HG02840 (cell line): ENCODE results near the gene MTO1.
"Not testable (repeated sequence)": the region's sequence is repeated elsewhere in the genome, so short reads cannot be mapped to it uniquely, and the experiment has no call there.

ENCODE experiments used
- ATAC-seq: cut with Tn5 transposase; IDR thresholded peaks from one replicate; pipeline ENCODE4 v1.9.1; 2021; ENCODE audit warnings: mild to moderate bottlenecking, moderate library complexity, moderate number of reproducible peaks; ENCODE audit not compliant: unreplicated experiment, low FRiP score

Gene MTO1, protein sequence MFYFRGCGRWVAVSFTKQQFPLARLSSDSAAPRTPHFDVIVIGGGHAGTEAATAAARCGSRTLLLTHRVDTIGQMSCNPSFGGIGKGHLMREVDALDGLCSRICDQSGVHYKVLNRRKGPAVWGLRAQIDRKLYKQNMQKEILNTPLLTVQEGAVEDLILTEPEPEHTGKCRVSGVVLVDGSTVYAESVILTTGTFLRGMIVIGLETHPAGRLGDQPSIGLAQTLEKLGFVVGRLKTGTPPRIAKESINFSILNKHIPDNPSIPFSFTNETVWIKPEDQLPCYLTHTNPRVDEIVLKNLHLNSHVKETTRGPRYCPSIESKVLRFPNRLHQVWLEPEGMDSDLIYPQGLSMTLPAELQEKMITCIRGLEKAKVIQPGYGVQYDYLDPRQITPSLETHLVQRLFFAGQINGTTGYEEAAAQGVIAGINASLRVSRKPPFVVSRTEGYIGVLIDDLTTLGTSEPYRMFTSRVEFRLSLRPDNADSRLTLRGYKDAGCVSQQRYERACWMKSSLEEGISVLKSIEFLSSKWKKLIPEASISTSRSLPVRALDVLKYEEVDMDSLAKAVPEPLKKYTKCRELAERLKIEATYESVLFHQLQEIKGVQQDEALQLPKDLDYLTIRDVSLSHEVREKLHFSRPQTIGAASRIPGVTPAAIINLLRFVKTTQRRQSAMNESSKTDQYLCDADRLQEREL

DNA sequence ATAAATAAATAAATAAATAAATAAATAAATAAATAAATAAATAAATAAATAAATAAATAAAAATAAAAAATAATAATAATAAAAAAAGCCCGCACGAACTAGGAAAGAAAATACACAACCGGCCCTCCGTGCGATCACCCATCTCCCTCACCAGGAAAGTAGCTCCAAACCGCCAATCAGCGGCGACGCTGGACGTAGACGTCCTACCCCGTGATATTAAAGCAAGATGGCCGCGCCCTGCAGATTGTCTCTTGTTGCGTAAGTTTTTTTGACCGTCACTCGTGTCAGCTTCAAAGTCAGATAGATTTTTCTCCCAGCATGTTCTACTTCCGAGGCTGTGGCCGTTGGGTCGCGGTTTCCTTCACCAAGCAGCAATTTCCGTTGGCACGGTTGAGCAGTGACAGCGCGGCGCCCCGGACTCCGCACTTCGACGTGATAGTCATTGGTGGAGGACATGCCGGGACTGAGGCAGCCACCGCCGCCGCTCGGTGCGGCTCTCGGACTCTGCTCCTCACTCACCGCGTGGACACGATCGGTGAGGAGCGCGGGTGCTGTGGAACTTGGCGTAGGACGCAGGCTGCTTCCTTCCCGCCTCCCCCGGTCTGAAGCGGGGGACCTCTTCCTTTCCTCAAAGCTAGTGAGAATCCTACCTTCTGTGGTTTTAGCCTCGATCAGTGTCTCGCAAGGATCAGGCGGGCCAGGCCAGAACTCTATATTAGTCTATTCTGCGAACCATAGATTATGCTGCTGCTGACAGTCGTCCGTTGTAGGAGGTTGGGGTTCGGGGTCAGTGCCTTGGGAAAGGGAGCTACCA is at the start of gene MTO1:
Gene MTO1, plus strand, starts transcription at position 201 of the 814 bp plus-strand sequence. Its CDS starts 118 bp downstream, at position 319.
- ATAC-seq, result peak; percentile 95

DNA sequence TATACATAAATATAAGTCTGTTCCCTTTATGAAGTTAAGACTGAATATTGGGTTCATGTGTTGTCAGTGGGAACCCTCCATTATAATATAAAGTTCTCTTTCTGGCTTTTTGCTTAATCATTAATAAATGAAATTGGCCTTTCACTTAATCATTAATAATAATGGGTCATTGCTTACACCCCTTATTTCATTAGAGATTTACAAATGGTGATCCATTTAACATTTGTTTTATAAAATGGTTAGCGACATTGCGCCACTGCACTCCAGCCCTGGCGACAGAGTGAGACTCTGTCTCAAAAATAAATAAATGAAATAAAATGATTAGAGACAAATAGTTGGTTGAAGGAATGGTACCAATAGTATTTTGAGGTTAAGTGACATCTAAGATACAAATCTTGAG is 48.4 kb upstream of the MTO1 start:
- ATAC-seq, result no peak

DNA sequence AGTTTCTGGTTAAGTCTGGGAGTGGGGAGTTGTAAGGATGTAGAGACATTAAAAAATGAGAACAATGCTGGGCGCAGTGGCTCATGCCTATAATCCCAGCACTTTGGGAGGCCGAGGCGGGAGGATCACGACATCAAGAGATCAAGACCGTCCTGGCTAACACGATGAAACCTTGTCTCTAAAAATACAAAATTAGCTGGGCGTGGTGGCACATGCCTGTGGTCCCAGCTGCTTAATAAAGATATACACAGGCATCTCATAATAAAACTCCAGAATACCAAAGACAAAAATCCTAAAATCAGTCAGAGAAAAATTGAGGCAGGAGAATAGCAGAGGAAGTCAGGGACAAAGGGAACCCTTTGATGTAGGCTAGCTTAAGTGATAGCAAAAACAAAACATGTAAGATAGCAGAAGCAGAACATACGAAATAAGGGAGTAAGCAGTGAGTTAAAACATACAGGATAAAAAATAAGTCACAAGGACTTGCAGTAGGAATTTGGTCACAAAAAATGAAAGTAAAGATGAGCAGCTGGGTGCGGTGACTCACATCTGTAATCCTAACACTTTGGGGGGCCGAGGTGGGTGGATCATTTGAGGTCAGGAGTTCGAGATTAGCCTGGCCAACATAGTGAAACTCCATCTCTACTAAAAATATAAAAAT is 43.3 kb upstream of the MTO1 start:
- ATAC-seq, result no peak

DNA sequence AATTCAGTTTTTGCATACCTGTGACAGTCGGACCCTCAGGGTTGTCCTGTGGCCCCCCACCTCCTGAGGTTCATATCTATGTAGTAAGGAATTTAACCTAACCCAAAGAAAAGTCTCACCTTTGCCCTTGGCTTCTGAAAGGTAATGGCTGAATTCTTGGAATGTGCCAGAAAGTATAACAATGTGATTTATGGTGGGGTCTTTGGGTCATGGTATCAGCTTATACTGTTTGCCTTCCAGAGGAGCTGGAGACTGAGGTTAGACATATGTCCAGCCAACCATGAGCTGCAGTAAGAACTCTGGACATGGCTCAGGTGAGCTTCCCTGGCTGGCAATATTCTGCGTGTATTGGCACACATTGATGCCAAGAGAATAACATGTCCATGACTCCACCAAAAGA is 40.0 kb upstream of the MTO1 start:
- ATAC-seq, result no peak

DNA sequence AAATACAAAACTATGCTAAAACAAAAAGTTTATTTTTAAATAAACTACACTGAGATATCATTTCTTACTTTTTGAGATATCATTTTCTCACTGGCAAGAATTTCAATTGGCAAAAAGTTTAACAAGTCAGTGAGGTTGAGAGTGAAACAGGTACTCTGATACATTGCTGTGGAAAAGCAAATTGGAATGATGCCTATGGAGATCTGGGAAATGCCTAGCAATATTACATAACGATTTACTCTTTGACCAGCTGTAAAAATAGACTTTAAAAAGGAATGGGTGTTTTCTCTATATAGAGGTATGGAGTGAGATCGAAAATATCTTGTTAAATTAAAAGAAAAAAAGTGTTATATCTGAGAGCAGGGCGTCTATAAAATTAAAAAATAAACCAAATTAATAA is 26.3 kb upstream of the MTO1 start:
- no peak for ATAC-seq

DNA sequence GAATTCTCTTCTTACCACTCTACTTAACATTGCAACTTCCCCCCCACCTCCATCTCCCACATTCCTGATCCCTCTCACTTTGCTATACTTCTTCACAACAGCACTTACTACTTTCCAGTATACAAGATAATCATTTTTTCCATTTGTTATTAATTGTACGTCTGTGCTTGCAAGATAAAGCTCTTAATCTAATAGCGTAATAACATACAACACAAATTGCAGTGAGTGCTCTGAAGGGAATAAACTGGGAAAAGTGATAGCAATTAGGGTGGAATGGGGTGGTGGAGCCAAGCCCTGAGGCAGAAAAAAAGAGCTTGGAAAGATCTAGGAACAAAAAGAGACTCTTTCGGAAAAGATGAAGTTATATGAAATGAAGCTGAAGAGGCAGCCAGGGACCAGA is 18.0 kb upstream of the MTO1 start:
- no peak for ATAC-seq

DNA sequence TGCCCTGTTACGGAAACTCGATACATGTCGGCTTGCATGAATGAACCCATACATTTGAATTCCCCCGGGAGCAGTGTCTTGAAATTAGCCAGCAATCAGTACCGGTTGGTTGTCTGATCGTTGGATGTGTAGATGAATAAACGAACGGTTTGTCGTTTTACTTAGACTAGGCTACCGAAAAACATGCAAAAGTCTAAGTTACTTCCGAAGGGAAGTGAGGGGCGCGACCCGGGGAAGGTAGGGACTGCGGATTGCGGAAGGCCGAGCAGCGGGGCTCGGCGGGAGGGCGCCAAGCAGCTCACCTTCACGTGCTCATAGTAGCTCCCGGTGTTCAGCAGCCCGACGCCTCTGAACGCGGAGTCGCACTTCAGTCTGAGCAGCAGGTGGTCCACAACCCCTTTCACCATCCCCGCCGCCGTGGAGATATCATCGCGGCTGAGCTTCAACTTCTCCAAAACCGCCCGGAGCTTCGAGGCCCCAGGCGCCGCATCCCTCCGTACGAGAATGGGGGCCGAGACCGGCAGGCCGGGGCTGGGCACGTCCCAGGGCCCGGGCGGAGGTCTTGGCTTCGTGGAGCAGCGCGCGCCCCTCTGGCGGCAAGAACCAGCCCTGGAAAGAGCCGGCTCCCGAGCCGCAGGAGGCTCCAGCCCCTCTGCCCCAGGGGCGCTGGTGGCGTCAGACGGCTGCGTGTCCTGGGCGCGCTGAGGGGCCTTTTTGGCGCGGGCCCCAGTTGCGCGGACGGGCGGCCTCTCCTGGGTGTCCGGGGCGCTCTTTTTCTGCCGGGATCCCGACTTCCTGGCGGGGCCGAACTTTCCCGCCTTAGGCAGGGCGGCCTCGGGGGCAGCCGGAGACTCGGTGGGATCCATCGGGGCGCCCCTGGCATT is 10.1 kb upstream of the MTO1 start:
- ATAC-seq, result peak; percentile 59

DNA sequence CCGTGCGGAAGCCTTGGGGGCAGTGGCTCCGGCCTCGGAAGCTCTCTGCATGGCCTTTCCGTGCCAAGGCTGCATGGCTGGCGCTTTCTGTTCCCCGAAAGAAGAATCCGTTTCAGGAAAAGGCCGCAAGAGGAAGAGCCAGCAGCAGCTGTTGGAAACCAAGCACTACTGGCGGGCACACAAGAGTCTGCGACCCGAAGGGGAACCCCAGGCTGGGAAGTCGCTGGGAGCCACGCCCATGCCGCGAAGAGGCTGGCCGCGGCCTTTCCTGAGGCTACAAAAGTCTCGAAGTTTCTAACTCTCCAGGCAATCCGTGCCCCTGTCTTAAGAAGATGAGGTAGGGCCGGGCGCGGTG is 9.5 kb upstream of the MTO1 start, which contains the start of gene CGAS:
Gene CGAS, minus strand, starts transcription at position 191 of the 355 bp plus-strand sequence. Its CDS starts 116 bp downstream, at position 75.
- ATAC-seq, result peak; percentile 67

DNA sequence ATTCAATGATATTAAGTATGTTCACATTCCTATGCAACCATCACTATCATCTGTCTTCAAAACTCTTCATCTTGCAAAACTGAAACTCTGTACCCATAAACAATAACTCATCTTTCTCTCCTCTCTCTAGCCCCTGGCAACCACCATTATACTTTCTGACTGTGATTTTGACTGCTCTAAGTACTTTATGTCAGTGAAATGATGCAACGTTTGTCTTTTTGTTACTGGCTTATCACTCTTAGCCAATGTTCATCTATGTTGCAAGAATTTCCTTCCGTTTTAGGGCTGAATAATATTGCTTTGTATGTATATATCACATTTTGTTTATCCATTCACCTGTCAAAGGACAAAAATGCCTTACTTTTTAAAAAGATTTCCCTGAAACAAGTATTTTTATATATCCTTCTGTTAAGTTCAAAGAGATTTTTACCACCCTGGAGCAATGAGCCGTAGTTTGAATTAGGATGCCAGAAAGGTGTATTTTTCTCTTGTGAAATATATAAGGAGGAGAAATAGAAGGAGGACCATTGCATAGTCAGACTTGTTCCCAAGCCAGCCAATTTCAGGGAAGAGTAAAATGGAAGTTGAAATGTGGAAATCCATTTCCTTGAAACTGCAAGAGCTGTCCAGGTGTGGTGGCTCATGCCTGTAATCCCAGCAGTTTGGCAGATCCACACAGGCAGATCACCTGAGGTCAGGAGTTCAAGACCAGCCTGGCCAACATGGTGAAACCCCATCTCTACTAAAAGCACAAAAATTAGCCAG is 5.5 kb upstream of the MTO1 start:
- no peak for ATAC-seq

DNA sequence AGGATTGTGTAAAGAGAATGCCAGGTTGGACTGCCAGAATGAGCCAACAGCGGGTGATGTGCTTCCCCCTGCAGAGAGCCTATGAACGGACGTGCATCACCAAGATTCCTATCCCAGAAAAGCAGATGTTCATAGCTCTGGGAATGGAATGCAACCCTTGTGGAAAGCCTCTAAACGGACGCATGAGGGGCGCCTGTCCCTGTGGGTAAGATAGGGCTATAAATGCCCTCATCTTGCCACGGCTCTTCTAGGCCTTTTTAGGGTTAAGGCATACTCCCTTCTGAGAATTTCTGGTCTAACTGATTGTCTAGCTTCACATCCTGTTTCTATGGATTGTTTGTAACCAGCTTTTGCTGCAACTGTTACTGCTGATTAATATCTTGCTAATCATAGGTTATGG is 2.1 kb upstream of the MTO1 start:
- ATAC-seq, result not testable (repeated sequence)

DNA sequence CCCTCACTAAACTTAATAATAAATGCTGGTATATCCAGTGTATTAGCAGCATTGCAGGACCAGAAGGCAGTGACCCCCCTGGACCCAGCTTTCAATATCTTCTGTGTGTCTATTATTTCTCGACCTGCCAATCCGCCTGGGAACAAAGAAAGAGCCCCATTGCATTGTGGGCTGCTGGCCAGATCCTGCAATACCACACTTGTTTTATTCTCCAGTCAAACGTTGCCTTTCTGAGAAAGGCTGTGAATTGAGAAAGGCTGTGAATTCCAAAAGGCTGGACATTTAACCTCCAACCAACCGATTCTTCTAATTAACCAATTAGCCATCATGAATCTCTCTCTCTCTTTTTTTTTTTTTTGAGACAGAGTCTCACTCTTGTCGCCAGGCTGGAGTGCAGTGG is 1.5 kb upstream of the MTO1 start:
- ATAC-seq, result no peak

DNA sequence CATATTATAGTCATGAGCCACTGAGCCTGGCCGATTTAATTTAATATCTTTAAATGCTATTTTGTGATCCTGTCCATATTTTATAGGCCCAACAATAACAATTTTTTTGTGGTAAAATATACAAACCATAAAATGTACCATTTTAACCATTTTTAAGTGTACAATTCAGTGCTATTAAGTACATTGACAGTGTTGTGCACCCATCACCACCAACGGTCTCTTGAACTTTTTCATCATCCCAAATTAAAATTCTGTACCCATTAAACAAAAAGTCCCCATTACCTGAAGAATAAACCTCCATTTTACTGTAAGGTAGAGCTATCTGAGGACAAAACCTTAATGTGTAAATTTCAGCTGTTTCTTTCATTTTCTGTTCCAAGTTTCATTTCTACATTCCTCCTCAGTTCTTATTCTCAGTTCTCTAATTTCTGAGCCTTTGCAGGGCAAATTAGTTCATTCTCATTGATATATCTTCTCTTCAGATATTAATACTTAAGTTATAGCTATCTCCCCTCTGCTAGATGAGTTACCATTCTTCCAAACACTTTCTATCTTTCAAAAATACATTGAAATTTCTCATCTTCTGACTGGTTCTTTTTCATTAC is 10.3 kb downstream of the MTO1 start:
- peak; percentile 95 for ATAC-seq

DNA sequence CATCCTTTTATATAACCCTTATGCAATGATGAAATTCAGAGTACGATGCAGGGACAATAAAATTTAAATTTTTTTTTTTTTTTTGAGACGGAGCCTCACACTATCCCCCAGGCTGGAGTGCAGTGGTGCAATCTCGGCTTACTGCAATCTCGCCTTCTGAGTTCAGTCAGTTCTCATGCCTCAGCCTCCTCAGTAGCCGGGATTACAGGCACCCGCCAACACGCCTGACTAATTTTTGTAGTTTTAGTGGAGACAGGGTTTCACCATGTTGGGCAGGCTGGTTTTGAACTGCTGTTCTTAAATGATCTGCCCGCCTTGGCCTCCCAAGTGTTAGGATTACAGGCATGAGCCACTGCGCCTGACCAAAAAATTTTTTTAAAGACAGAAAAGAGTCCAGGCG is 15.2 kb downstream of the MTO1 start:
- no peak for ATAC-seq

DNA sequence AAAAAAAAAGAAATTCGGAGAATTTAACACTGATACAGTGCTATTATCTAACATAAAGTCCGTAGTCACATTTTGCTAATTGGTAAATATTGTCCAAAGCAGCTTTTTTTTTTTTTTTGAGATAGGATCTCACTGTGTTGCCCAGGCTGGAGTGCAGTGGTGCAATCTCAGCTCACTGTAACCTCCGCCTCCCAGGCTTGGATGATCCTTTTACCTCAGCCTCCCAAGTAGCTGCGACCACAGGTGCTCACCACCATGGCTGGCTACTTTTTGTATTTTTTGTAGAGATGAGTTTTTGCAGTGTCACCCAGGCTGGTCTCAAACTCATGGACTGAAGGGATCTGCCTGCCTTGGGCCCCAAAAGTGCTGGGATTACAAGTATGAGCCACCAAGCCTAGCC is 15.9 kb downstream of the MTO1 start:
- ATAC-seq, result no peak

DNA sequence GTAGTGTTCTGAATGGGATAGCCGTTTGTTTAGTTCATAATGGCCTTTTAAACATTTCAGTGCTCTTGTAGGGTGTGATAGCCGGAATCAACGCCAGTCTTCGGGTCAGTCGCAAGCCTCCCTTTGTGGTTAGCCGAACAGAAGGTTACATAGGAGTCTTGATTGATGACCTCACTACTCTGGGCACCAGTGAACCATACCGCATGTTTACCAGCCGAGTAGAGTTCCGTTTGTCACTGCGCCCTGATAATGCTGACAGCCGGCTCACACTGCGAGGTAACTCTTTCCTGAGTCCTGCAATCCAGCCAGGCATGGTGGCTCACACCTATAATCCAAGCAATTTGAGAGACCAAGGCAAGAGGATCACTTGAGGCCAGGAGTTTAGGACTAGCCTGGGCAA is 20.4 kb downstream of the MTO1 start:
- no peak for ATAC-seq

DNA sequence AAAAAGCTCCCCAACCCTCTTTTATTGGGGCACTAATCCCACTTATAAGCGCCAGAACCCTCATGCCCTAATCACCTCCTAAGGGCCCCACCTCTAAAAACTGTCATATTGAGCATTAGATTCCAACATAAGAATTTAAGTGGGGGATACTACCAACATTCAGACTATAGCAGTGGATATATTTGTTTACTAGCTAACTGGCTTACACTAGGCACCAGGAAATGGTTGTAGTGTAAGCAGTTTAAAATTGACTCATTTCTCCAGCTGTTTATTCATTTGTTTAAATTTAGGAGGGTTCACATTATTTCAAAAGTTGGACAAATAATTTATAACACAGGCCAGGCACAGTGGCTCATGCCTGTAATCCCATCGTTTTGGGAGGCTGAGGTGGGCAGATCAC is 22.9 kb downstream of the MTO1 start:
- no peak for ATAC-seq

DNA sequence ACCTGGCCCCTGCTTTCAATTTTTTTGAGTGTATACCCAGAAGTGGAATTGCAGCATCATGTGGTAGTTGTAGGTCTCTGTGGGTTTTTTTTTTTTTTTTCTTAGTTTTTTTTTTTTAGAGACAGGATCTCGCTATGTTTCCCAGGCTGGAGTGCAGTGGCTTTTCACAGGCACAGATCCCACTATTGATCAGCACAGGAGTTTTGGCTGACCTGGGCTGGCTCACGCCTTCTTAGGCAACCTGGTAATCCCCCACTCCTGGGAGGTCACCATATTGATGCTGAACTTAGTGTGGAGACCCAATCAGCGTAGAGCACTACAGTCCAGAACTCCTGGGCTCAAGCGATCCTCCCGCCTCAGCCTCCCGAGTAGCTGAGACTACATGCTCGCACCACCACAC is 25.9 kb downstream of the MTO1 start:
- no peak for ATAC-seq

DNA sequence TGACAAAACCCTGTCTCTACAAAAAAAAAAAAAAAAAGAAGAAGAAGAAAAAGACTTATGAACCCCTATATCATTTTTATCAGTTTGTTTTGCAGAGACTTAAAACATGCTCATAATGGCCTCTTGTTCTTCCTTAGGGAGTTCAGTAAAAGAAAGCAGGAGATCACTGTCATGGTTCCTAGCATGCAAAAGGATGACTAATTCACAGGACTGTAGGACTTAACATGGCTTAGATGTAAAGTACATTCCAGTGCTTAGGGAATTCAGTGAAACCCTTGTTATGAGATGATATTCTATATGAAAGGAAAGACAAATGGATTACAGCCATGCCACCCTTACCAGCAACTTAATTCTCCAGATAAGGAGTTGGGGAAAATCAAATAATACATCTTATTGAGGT is 29.8 kb downstream of the MTO1 start:
- ATAC-seq, result no peak

DNA sequence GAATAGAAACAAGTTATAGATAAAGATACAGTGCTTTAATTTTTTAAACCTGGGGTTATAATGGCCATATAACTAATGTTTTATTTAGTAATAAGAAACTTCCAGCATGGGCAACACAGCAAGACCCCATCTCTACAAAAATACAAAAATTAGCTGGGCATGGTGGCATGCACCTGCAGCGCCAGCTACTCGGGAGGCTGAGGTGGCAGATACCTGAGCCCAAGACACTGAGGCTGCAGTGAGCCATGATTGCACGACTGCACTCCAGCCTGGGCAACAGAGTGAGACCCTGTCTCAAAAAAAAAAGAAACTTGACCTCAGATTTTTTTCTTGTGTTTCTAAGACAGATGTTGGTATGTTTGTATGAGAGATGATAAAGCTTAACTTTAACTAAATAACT is 36.4 kb downstream of the MTO1 start:
- ATAC-seq, result no peak
